Astrocyte (in vitro differentiated cells and primary cell): ENCODE measurements around the gene NTSR1. TPM values are rescaled to one million over a fixed set of nuclear protein-coding genes. Genes with fewer than 3 reads are reported as not detected.

Source experiments
- DNase-seq: peaks from one replicate; pipeline ENCODE4 v3.0.0-alpha.2; 2010; ENCODE audit warnings: low read depth
- FAIRE-seq: peaks from 2 replicates; lab custom pipeline; 2011; peaks lifted over from hg19 to GRCh38; lab: Jason Lieb, UNC
- H2AFZ ChIP-seq: 2 replicates; pipeline ENCODE4 v1.6.0; 2012; ENCODE audit warnings: low read depth, low read length, inconsistent platforms
- H3K27ac ChIP-seq: 2 replicates; pipeline ENCODE4 v1.5.1; 2011; ENCODE audit warnings: low read depth, low read length, inconsistent platforms
- H3K27me3 ChIP-seq: 2 replicates; pipeline ENCODE4 v1.6.0; 2011; ENCODE audit warnings: low read length, inconsistent platforms; ENCODE audit not compliant: insufficient read depth
- H3K36me3 ChIP-seq: 2 replicates; pipeline ENCODE4 v1.5.1; 2011; ENCODE audit warnings: low read length, inconsistent platforms; ENCODE audit not compliant: insufficient read depth
- H3K4me1 ChIP-seq: 2 replicates; pipeline ENCODE4 v1.5.1; 2011; ENCODE audit warnings: low read length, inconsistent platforms; ENCODE audit not compliant: insufficient read depth
- H3K4me2 ChIP-seq: 2 replicates; pipeline ENCODE4 v1.6.0; 2012; ENCODE audit warnings: low read length, inconsistent platforms
- H3K4me3 ChIP-seq: 2 replicates; pipeline ENCODE4 v1.5.1; 2011; ENCODE audit warnings: low read depth, mild to moderate bottlenecking, low read length, inconsistent platforms; ENCODE audit not compliant: insufficient read depth
- H3K79me2 ChIP-seq: 2 replicates; pipeline ENCODE4 v1.6.0; 2012; ENCODE audit warnings: mild to moderate bottlenecking, low read length, inconsistent platforms; ENCODE audit not compliant: insufficient read depth
- H3K9ac ChIP-seq: 2 replicates; pipeline ENCODE4 v1.6.0; 2012; ENCODE audit warnings: mild to moderate bottlenecking, low read length, inconsistent platforms
- H3K9me3 ChIP-seq: 2 replicates; pipeline ENCODE4 v1.5.1; 2012; ENCODE audit warnings: low read depth, mild to moderate bottlenecking, low read length, inconsistent platforms; ENCODE audit not compliant: insufficient read depth
- H4K20me1 ChIP-seq: 2 replicates; pipeline ENCODE4 v1.6.0; 2012; ENCODE audit warnings: low read length, inconsistent platforms; ENCODE audit not compliant: insufficient read depth
- H3K27ac Mint-ChIP-seq: one replicate; pipeline ENCODE4 v1.8.0; 2021; ENCODE audit warnings: mild to moderate bottlenecking, mixed read lengths; ENCODE audit not compliant: unreplicated experiment
- H3K27me3 Mint-ChIP-seq: one replicate; pipeline ENCODE4 v1.8.0; 2021; ENCODE audit warnings: low read depth, mixed read lengths; ENCODE audit not compliant: unreplicated experiment
- H3K36me3 Mint-ChIP-seq: one replicate; pipeline ENCODE4 v1.8.0; 2021; ENCODE audit warnings: low read depth, mixed read lengths; ENCODE audit not compliant: unreplicated experiment
- H3K4me1 Mint-ChIP-seq: one replicate; pipeline ENCODE4 v1.8.0; 2021; ENCODE audit warnings: low read depth, mixed read lengths; ENCODE audit not compliant: unreplicated experiment
- H3K4me3 Mint-ChIP-seq: one replicate; pipeline ENCODE4 v1.8.0; 2021; ENCODE audit warnings: mild to moderate bottlenecking, moderate library complexity, mixed read lengths; ENCODE audit not compliant: unreplicated experiment
- H3K9me3 Mint-ChIP-seq: one replicate; pipeline ENCODE4 v1.8.0; 2021; ENCODE audit warnings: mild to moderate bottlenecking, mixed read lengths; ENCODE audit not compliant: unreplicated experiment
- EZH2 ChIP-seq: IDR thresholded peaks from 2 replicates; pipeline ENCODE4 v1.6.1; 2012; ENCODE audit warnings: mild to moderate bottlenecking, low read length, inconsistent platforms; ENCODE audit not compliant: insufficient read depth
- total RNA-seq: library from RNA; stranded (reverse); gene quantifications from 2 replicates; pipeline ENCODE4 v1.2.1, GENCODE V29; 2021
- TF ChIP-seq, protein P1 (sequence below): IDR thresholded peaks from 2 replicates; pipeline ENCODE4 v1.5.1; 2011; ENCODE audit warnings: low read depth, mild to moderate bottlenecking, inconsistent platforms, low read length, moderate library complexity; ENCODE audit not compliant: insufficient read depth

Gene NTSR1
- total RNA-seq, 1 donor from 2014 or later = 0.16 TPM

DNA sequence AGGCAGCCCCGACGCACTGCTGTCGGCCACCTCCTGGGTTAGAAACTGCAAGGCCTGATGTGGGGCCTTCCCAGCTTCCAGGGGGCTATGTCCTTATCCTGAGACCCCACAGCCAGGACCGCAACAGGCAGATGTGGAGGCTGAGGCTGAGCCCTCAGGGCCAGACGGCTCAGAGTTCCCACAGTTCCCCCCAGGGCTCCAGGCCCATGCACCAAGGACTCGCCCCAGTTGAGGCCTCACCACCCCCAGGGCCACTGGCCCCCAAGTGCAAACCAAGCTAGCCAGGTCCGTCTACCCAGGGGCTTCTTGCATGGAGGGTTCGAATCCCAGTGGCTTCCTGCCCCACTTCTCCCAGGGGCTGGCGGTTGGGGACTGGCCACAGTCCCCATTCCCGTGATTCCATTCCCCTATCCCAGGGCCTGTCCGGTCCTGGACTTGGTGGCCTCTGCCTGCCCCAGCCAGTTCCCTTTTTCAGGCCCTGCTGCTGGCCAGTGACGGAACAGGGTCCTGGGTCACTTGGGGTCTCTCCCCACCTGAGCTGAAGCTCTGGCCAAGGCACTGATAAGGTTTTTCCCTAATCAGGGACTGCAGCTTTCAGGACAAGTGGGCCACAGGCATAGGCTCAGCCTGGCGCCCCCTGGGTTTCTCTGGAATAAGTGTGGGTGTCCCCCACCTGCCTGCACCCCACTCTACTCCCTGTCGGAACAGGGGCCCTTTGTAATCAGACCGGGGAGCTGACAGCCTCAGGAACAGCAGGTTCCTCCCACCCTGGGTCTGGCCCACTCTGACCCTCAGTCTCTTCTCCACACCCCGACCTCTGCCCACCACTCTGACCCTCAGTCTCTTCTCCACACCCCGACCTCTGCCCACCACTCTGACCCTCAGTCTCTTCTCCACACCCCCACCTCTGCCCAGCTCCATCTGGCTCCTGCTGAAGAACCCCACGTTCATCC, 44.3 kb upstream of the NTSR1 start:
- Mint-ChIP-seq H3K9me3 (no peaks in the 10 kb centered on the region), H3K27ac (no peak overlapping the region), H3K27me3 (peaks cover 39% of the 10 kb centered on the region), H3K4me3 (no peak overlapping the region), H3K4me1 (peaks cover 6% of the 10 kb centered on the region), H3K36me3 (no peaks in the 10 kb centered on the region)
- peaks cover 4% of the 10 kb centered on the region for H3K4me1 ChIP-seq
- H3K79me2 ChIP-seq = no peaks in the 10 kb centered on the region
- DNase-seq (no peak), FAIRE-seq (no peak)
- no peaks in the 10 kb centered on the region for H4K20me1 ChIP-seq
- H3K4me3 ChIP-seq = no peak overlapping the region
- no peak overlapping the region for H2AFZ ChIP-seq
- H3K36me3 ChIP-seq = no peaks in the 10 kb centered on the region
- no peaks in the 10 kb centered on the region for H3K9me3 ChIP-seq
- H3K4me2 ChIP-seq = no peak overlapping the region
- H3K27me3 ChIP-seq = peaks cover 8% of the 10 kb centered on the region
- no peak overlapping the region for H3K27ac ChIP-seq
- no peak overlapping the region for H3K9ac ChIP-seq
- no peak for TF ChIP-seq EZH2
- TF ChIP-seq, protein P1, sequence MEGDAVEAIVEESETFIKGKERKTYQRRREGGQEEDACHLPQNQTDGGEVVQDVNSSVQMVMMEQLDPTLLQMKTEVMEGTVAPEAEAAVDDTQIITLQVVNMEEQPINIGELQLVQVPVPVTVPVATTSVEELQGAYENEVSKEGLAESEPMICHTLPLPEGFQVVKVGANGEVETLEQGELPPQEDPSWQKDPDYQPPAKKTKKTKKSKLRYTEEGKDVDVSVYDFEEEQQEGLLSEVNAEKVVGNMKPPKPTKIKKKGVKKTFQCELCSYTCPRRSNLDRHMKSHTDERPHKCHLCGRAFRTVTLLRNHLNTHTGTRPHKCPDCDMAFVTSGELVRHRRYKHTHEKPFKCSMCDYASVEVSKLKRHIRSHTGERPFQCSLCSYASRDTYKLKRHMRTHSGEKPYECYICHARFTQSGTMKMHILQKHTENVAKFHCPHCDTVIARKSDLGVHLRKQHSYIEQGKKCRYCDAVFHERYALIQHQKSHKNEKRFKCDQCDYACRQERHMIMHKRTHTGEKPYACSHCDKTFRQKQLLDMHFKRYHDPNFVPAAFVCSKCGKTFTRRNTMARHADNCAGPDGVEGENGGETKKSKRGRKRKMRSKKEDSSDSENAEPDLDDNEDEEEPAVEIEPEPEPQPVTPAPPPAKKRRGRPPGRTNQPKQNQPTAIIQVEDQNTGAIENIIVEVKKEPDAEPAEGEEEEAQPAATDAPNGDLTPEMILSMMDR = no peak

DNA sequence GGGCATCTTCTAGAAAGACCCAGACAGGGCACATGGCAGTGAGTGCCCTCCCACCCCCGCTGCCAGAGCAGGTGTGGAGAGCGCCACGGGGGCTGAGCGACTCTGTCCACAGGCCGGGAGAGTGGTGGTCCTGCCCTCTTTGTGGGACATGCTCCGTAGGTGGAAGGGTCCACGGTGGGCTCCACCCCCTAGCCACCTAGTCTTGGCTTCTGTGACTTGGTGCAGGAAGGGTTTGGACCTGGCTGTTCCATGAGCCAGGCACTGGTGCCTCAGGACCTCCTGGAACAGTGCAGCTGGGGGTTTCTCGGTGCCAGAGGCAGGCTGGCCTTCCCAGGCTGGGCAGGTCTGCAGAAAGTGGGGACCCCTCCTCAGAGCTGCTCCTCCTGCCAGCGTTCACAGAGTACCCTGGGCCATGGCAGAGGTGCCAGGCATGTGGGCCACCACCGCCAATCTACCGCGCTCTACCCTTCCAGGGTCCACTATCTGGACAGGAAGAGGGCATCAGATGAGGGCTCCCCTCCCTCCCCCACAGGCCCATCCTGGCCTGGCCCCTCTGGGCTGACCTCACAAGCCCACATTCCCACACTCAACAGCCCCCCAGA, 43.4 kb upstream of the NTSR1 start:
- Histone ChIP-seq H4K20me1 (no peaks in the 10 kb centered on the region), H3K9me3 (no peaks in the 10 kb centered on the region), H3K27ac (no peak overlapping the region), H3K79me2 (no peaks in the 10 kb centered on the region), H3K4me3 (no peak overlapping the region), H3K4me2 (no peak overlapping the region), H3K27me3 (peaks cover 8% of the 10 kb centered on the region), H2AFZ (no peak overlapping the region), H3K9ac (no peak overlapping the region), H3K36me3 (no peaks in the 10 kb centered on the region), H3K4me1 (peaks cover 4% of the 10 kb centered on the region)
- Mint-ChIP-seq H3K4me1 (peaks cover 6% of the 10 kb centered on the region), H3K27ac (no peak overlapping the region), H3K36me3 (no peaks in the 10 kb centered on the region), H3K4me3 (no peak overlapping the region), H3K27me3 (peaks cover 39% of the 10 kb centered on the region), H3K9me3 (no peaks in the 10 kb centered on the region)
- no peak for DNase-seq
- FAIRE-seq = no peak
- TF ChIP-seq EZH2 = no peak
- TF ChIP-seq, protein P1 = no peak
